Loucy (cell line): ENCODE results near the gene PSPC1.

Experiments used
- H2AFZ ChIP-seq: fragments of 200-600 bp; sonication (generic); 2 replicates; pipeline ENCODE4 v1.6.0; 2016; ENCODE audit warnings: antibody characterized with exemption, mild to moderate bottlenecking, low read length, moderate library complexity
- H3F3A ChIP-seq: fragments of 200-600 bp; 2 replicates; pipeline ENCODE4 v1.6.0; 2016; ENCODE audit warnings: antibody characterized with exemption, low read depth, mild to moderate bottlenecking
- H3K27me3 ChIP-seq: fragments of 200-600 bp; sonication (generic); 2 replicates; pipeline ENCODE4 v1.6.1; 2014; ENCODE audit warnings: low read length, mild to moderate bottlenecking; ENCODE audit not compliant: insufficient read depth, poor library complexity, severe bottlenecking
- H3K36me3 ChIP-seq: fragments of 200-600 bp; sonication (generic); 2 replicates; pipeline ENCODE4 v1.6.1; 2016; ENCODE audit warnings: low read length; ENCODE audit not compliant: insufficient read depth
- H3K4me1 ChIP-seq: fragments of 200-600 bp; sonication (generic); 2 replicates; pipeline ENCODE4 v1.5.1; 2014; ENCODE audit warnings: low read length, mild to moderate bottlenecking; ENCODE audit not compliant: insufficient read depth, poor library complexity, severe bottlenecking
- H3K4me2 ChIP-seq: fragments of 200-600 bp; sonication (generic); 2 replicates; pipeline ENCODE4 v1.6.0; 2014; ENCODE audit warnings: antibody characterized with exemption, low read length, low read depth, mild to moderate bottlenecking; ENCODE audit not compliant: poor library complexity, severe bottlenecking
- H3K4me3 ChIP-seq: fragments of 200-600 bp; sonication (generic); 2 replicates; pipeline ENCODE4 v1.5.1; 2014; ENCODE audit warnings: low read length, mild to moderate bottlenecking, mixed read lengths; ENCODE audit not compliant: poor library complexity, severe bottlenecking
- H3K79me2 ChIP-seq: fragments of 200-600 bp; sonication (generic); 2 replicates; pipeline ENCODE4 v1.6.1; 2014; ENCODE audit warnings: low read length; ENCODE audit not compliant: insufficient read depth
- H3K9ac ChIP-seq: fragments of 200-600 bp; sonication (generic); 2 replicates; pipeline ENCODE4 v1.6.0; 2014; ENCODE audit warnings: mild to moderate bottlenecking, low read depth, low read length, moderate library complexity; ENCODE audit not compliant: poor library complexity, severe bottlenecking
- H3K9me2 ChIP-seq: fragments of 200-600 bp; sonication (generic); replicated peaks from 2 replicates; pipeline ENCODE4 v1.6.1; 2016; ENCODE audit warnings: low read depth, low read length, mixed read lengths
- H3K9me3 ChIP-seq: fragments of 200-600 bp; sonication (generic); 2 replicates; pipeline ENCODE4 v1.6.1; 2014; ENCODE audit warnings: mild to moderate bottlenecking, antibody characterized with exemption, low read length, low read depth; ENCODE audit not compliant: insufficient read depth
- H4K20me1 ChIP-seq: fragments of 200-600 bp; sonication (generic); 2 replicates; pipeline ENCODE4 v1.6.0; 2014; ENCODE audit warnings: antibody characterized with exemption, low read length, mild to moderate bottlenecking; ENCODE audit not compliant: insufficient read depth, poor library complexity, severe bottlenecking
- EZH2phosphoT487 ChIP-seq: fragments of 200-600 bp; IDR thresholded peaks from 2 replicates; pipeline ENCODE4 v1.6.1; 2018; ENCODE audit warnings: antibody characterized with exemption, mild to moderate bottlenecking, moderate library complexity, borderline replicate concordance
- TF ChIP-seq, protein P1 (sequence below): fragments of 200-600 bp; sonication (generic); conservative IDR thresholded peaks from 2 replicates; pipeline ENCODE4 v1.5.1; 2014; ENCODE audit warnings: mild to moderate bottlenecking, antibody characterized with exemption, low read length

Gene PSPC1

DNA sequence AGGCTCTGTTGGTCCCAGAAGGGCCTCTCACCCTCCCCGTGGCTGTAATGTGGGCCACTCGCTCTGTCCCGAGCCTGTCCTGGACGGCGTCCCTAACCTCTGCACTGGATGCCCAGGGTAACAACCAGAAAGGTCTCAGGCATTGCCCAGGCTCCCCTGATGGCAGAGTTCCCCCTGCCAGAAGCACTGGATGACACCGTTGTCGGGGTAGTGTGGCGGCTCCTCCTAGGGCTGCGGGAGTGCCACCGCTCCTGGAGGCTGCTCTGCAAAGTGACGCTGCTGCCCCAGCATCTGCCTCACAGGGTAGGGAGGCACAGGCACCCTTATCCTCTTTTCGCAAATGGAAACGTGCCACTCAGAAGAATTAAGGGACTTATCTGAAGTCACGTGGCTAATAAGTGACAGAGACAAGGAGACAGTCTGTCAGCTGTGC, 117.3 kb downstream of the PSPC1 start:
- Histone ChIP-seq H3F3A (no peaks in the 10 kb centered on the region), H3K9me3 (no peaks in the 10 kb centered on the region), H3K4me1 (no peaks in the 10 kb centered on the region), H3K9ac (no peak overlapping the region), H4K20me1 (no peaks in the 10 kb centered on the region), H2AFZ (no peak overlapping the region), H3K9me2 (no peaks in the 10 kb centered on the region), H3K4me2 (no peak overlapping the region), H3K27me3 (no peaks in the 10 kb centered on the region), H3K79me2 (no peaks in the 10 kb centered on the region), H3K36me3 (peaks cover 71% of the 10 kb centered on the region), H3K4me3 (no peak overlapping the region)
- no peak for TF ChIP-seq EZH2phosphoT487
- TF ChIP-seq, protein P1, sequence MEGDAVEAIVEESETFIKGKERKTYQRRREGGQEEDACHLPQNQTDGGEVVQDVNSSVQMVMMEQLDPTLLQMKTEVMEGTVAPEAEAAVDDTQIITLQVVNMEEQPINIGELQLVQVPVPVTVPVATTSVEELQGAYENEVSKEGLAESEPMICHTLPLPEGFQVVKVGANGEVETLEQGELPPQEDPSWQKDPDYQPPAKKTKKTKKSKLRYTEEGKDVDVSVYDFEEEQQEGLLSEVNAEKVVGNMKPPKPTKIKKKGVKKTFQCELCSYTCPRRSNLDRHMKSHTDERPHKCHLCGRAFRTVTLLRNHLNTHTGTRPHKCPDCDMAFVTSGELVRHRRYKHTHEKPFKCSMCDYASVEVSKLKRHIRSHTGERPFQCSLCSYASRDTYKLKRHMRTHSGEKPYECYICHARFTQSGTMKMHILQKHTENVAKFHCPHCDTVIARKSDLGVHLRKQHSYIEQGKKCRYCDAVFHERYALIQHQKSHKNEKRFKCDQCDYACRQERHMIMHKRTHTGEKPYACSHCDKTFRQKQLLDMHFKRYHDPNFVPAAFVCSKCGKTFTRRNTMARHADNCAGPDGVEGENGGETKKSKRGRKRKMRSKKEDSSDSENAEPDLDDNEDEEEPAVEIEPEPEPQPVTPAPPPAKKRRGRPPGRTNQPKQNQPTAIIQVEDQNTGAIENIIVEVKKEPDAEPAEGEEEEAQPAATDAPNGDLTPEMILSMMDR: no peak

DNA sequence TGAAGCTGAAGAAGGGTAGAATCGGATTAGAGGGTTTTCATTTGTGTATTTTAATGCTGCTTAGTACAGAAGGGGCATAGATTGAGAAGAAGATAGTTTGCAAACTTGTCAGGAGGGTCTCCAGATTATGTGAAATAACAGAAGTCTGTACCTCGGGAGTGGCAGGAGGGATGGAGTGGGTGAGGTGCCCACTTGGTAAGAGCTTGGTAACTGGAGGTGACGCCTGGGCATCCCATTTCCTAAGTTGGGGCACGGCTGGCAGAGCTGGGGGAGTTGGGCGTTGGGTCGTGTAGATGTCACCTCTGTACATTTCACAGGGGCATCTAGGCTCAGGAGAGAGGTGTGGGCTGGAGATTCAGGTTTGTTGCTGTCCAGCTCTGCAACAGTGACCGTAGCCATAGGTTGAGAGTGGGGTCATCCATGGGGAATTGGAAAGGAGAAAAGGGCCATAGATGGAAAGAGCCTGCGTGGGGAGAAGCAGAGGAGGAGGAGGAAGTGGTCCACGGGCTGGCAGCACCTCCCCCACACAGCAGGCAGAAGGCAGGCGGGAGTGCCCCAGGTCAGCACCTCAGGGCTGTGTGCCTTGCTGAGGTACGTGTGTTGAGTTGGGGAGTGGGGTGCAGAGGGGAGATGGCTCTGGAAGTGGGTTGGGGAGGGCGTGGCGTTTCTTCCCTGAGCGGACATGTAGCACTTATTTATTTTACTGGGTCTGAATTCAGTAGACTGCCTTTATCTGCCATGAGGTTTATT, 118.1 kb downstream of the PSPC1 start:
- Histone ChIP-seq H3K27me3 (no peaks in the 10 kb centered on the region), H3K4me3 (no peak overlapping the region), H3K9ac (no peak overlapping the region), H3K4me2 (no peak overlapping the region), H4K20me1 (no peaks in the 10 kb centered on the region), H3K79me2 (no peaks in the 10 kb centered on the region), H3K36me3 (peaks cover 65% of the 10 kb centered on the region; the same call in 1 of the 2 replicates), H3K9me2 (no peaks in the 10 kb centered on the region), H2AFZ (no peak overlapping the region), H3K4me1 (no peaks in the 10 kb centered on the region), H3F3A (no peaks in the 10 kb centered on the region), H3K9me3 (no peaks in the 10 kb centered on the region)
- TF ChIP-seq, protein P1: no peak
- TF ChIP-seq EZH2phosphoT487: no peak

DNA sequence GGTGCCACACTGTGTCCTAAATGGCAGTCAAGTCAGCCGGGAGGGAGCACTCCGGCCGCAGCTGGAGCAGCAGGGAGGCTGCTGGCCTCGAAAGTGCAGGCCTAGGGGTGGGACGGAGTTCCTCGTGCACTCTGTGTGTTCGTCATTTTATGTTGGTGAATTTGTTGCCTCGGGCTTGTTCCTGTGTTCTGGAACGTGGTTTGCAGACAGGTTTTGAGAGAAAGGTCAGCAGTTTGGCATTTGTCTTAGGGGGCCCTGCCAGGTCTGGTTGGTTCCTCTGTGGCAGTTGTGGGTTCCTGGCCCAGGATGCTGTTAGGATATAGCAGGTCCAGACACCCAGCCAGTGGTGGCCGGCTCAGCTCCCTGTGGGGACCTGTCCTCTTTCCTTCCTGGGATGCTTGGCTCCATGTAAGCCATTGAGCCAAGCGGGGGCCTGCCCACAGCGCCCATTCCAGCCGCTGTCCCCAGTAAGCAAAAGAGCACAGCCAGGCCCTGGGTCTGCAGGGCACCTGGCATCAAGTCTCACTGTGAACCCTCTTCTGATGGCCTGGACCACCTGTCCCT, 119.2 kb downstream of the PSPC1 start:
- Histone ChIP-seq H3K9ac (no peak overlapping the region), H3K9me2 (no peaks in the 10 kb centered on the region), H3K4me3 (no peak overlapping the region), H3K36me3 (peaks cover 62% of the 10 kb centered on the region; the same call in 1 of the 2 replicates), H3F3A (no peaks in the 10 kb centered on the region), H3K4me1 (no peaks in the 10 kb centered on the region), H3K27me3 (no peaks in the 10 kb centered on the region), H3K9me3 (no peaks in the 10 kb centered on the region), H3K4me2 (no peak overlapping the region), H4K20me1 (no peaks in the 10 kb centered on the region), H2AFZ (no peak overlapping the region), H3K79me2 (no peaks in the 10 kb centered on the region)
- TF ChIP-seq, protein P1: no peak
- no peak for TF ChIP-seq EZH2phosphoT487
